WTC11 (cell line): ENCODE results near the gene CTIF. TPM values are rescaled to one million over a fixed set of nuclear protein-coding genes. Genes with fewer than 3 reads are reported as not detected.
A peak's percentile ranks its signal among the peaks of the same experiment; 100 is the strongest.

Experiments used
- ATAC-seq: fragments of 200-7000 bp; cut with Tn5 transposase; 2 replicates; pipeline ENCODE4 v1.10.0; 2021; ENCODE audit warnings: mild to moderate bottlenecking, moderate library complexity
- CTCF ChIA-PET: fragments of 300-600 bp; sonication (Branson Sonifier 250); formaldehyde crosslinking; loops from one replicate; lab custom pipeline; 2021; ENCODE audit warnings: antibody characterized with exemption; lab: Charles Lee
- POLR2A ChIA-PET: fragments of 350-600 bp; sonication (Branson Sonifier 250); formaldehyde crosslinking; loops from one replicate; lab custom pipeline; 2021; ENCODE audit warnings: antibody characterized with exemption; lab: Charles Lee
- DNase-seq: peaks from one replicate; pipeline ENCODE4 v3.0.0; 2021; ENCODE audit warnings: low spot score
- H3K27ac Mint-ChIP-seq: 2 replicates; pipeline ENCODE4 v1.8.0; 2021; ENCODE audit warnings: mixed read lengths
- H3K27me3 Mint-ChIP-seq: 2 replicates; pipeline ENCODE4 v1.8.0; 2021; ENCODE audit warnings: low read depth, mild to moderate bottlenecking, moderate library complexity, mixed read lengths
- H3K36me3 Mint-ChIP-seq: 2 replicates; pipeline ENCODE4 v1.8.0; 2021; ENCODE audit warnings: mixed read lengths
- H3K4me1 Mint-ChIP-seq: 2 replicates; pipeline ENCODE4 v1.8.0; 2022; ENCODE audit warnings: mixed read lengths
- H3K4me3 Mint-ChIP-seq: 2 replicates; pipeline ENCODE4 v1.8.0; 2021; ENCODE audit warnings: mild to moderate bottlenecking, moderate library complexity, mixed read lengths
- H3K9me3 Mint-ChIP-seq: 2 replicates; pipeline ENCODE4 v1.8.0; 2021; ENCODE audit warnings: mixed read lengths
- ATF1 ChIP-seq: sonication (generic); formaldehyde crosslinking; IDR thresholded peaks from 2 replicates; pipeline ENCODE4 v1.8.1; 2023; ENCODE audit warnings: mild to moderate bottlenecking, moderate library complexity, missing genetic modification reagents
- ATF3 ChIP-seq: sonication (generic); formaldehyde crosslinking; conservative IDR thresholded peaks from 2 replicates; pipeline ENCODE4 v1.8.1; 2022; ENCODE audit warnings: mild to moderate bottlenecking, missing genetic modification reagents
- CBFB ChIP-seq: sonication (generic); formaldehyde crosslinking; IDR thresholded peaks from 2 replicates; pipeline ENCODE4 v1.8.1; 2022; ENCODE audit warnings: mild to moderate bottlenecking, low read depth, missing genetic modification reagents
- E2F4 ChIP-seq: sonication (generic); formaldehyde crosslinking; IDR thresholded peaks from 2 replicates; pipeline ENCODE4 v1.8.1; 2022; ENCODE audit warnings: low read depth, mild to moderate bottlenecking, moderate library complexity, missing genetic modification reagents, borderline replicate concordance
- E2F5 ChIP-seq: sonication (generic); formaldehyde crosslinking; IDR thresholded peaks from 2 replicates; pipeline ENCODE4 v1.8.1; 2022; ENCODE audit warnings: mild to moderate bottlenecking, moderate library complexity, missing genetic modification reagents
- FOXJ3 ChIP-seq: sonication (generic); formaldehyde crosslinking; IDR thresholded peaks from 2 replicates; pipeline ENCODE4 v1.9.0; 2021; ENCODE audit warnings: missing genetic modification reagents, mild to moderate bottlenecking, borderline replicate concordance
- IRF1 ChIP-seq: sonication (generic); formaldehyde crosslinking; IDR thresholded peaks from 2 replicates; pipeline ENCODE4 v1.8.0; 2023; ENCODE audit warnings: missing genetic modification reagents
- JAZF1 ChIP-seq: fragments of 250-450 bp; sonication (Bioruptor Pico); IDR thresholded peaks from 2 replicates; pipeline ENCODE4 v1.9.0; 2021; ENCODE audit warnings: moderate library complexity, mild to moderate bottlenecking, inconsistent platforms
- MXD4 ChIP-seq: fragments of 250-450 bp; sonication (Bioruptor Pico); IDR thresholded peaks from 2 replicates; pipeline ENCODE4 v1.8.0; 2021; ENCODE audit warnings: mild to moderate bottlenecking, moderate library complexity, borderline replicate concordance
- MYBL2 ChIP-seq: sonication (generic); formaldehyde crosslinking; IDR thresholded peaks from 2 replicates; pipeline ENCODE4 v1.8.1; 2023; ENCODE audit warnings: mild to moderate bottlenecking, moderate library complexity, missing genetic modification reagents
- NR1H2 ChIP-seq: sonication (generic); formaldehyde crosslinking; IDR thresholded peaks from 2 replicates; pipeline ENCODE4 v1.9.0; 2021; ENCODE audit warnings: mild to moderate bottlenecking, moderate library complexity, missing genetic modification reagents
- NR2C2 ChIP-seq: sonication (generic); formaldehyde crosslinking; IDR thresholded peaks from 2 replicates; pipeline ENCODE4 v1.8.0; 2022; ENCODE audit warnings: mild to moderate bottlenecking, missing genetic modification reagents
- OVOL2 ChIP-seq: fragments of 250-450 bp; sonication (Bioruptor Pico); IDR thresholded peaks from 2 replicates; pipeline ENCODE4 v1.9.0; 2021; ENCODE audit warnings: mild to moderate bottlenecking, borderline replicate concordance
- PRRX2 ChIP-seq: fragments of 250-450 bp; sonication (Bioruptor Pico); IDR thresholded peaks from 2 replicates; pipeline ENCODE4 v1.8.0; 2021; ENCODE audit warnings: mild to moderate bottlenecking
- RELA ChIP-seq: sonication (generic); formaldehyde crosslinking; IDR thresholded peaks from 2 replicates; pipeline ENCODE4 v1.8.1; 2022; ENCODE audit warnings: missing genetic modification reagents, mild to moderate bottlenecking, borderline replicate concordance
- ZNF281 ChIP-seq: sonication (generic); formaldehyde crosslinking; IDR thresholded peaks from 2 replicates; pipeline ENCODE4 v1.8.0; 2023; ENCODE audit warnings: mild to moderate bottlenecking, missing genetic modification reagents
- ZNF416 ChIP-seq: fragments of 250-450 bp; sonication (Bioruptor Pico); IDR thresholded peaks from 2 replicates; pipeline ENCODE4 v1.9.0; 2021; ENCODE audit warnings: mild to moderate bottlenecking, inconsistent platforms
- ZNF671 ChIP-seq: fragments of 250-450 bp; sonication (Bioruptor Pico); IDR thresholded peaks from 2 replicates; pipeline ENCODE4 v1.8.0; 2021; ENCODE audit warnings: mild to moderate bottlenecking
- total RNA-seq: library from RNA; stranded (reverse); gene quantifications from 3 replicates; pipeline ENCODE4 v1.2.3, GENCODE V29; 2021
- TF ChIP-seq, protein P1 (sequence below): sonication (generic); formaldehyde crosslinking; IDR thresholded peaks from 2 replicates; pipeline ENCODE4 v1.8.0; 2022; ENCODE audit warnings: mild to moderate bottlenecking, missing genetic modification reagents

CTIF gene
- total RNA-seq, 1 experiment from 2014 or later: 28.5 TPM

GRCh38 chr18:48789259-48789812 lies 250.5 kb downstream of the CTIF start:
- ChIA-PET CTCF (no interaction called here), POLR2A (no interaction called here)
- DNase-seq (no peak), ATAC-seq (no peak)
- no peak overlapping the region for H3K27ac Mint-ChIP-seq
- H3K4me3 Mint-ChIP-seq: no peak overlapping the region
- TF ChIP-seq NR1H2 (CRISPR knock-in tag): no peak
- H3K27me3 Mint-ChIP-seq: no peaks in the 10 kb centered on the region
- H3K9me3 Mint-ChIP-seq: no peaks in the 10 kb centered on the region
- no peaks in the 10 kb centered on the region for H3K36me3 Mint-ChIP-seq
- H3K4me1 Mint-ChIP-seq: no peaks in the 10 kb centered on the region

DNA sequence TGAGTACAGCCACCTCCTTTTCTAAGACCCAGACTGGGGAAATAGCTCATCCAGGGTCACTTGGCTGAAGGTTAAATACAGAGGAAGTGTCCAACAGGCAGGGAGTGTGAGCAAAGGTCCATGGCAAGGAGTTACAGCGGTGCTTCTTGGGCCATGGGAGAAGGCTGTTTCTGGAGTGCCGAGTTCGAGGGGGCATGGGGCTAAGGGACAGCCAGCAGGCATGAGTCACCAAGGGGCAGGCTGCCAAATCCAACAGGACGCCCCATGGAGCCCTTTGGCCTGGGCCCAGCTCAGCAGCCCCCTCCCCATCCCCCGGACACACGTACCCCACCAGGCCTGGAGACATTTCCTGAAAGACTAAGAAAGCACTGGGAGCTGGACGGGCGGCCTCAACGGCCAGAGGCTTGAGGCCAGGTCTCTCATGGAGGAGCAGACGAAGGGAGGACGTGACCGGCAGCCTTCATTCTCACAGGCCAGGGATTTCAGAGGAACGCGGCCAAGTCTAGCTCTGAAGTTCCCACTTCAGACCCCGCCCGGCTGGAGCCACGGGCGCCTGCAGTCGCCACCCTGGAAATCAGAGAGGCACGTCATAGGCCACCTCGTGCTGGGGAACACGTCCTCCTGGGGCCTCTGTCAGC lies 251.5 kb downstream of the CTIF start:
- ChIA-PET CTCF (interaction anchor here (0.8 to 1.0 kb wide), 2 partner anchors 17 to 111 kb away, joined by 3 read pairs; no protein-coding TSS in a partner anchor), POLR2A (no interaction called here)
- H3K4me3 Mint-ChIP-seq: no peak overlapping the region
- no peaks in the 10 kb centered on the region for H3K27me3 Mint-ChIP-seq
- no peaks in the 10 kb centered on the region for H3K4me1 Mint-ChIP-seq
- H3K9me3 Mint-ChIP-seq: no peaks in the 10 kb centered on the region
- no peak for ATAC-seq
- H3K27ac Mint-ChIP-seq: no peak overlapping the region
- peak; percentile 8 for DNase-seq
- TF ChIP-seq MYBL2 (CRISPR knock-in tag) (no peak), NR2C2 (CRISPR knock-in tag) (no peak), E2F5 (no peak), E2F4 (CRISPR knock-in tag) (no peak), MXD4 (no peak), ZNF281 (CRISPR knock-in tag) (no peak), OVOL2 (CRISPR knock-in tag) (no peak), ATF3 (CRISPR knock-in tag) (no peak), PRRX2 (CRISPR knock-in tag) (no peak)
- no peaks in the 10 kb centered on the region for H3K36me3 Mint-ChIP-seq

GRCh38 chr18:48790869-48791635 lies 252.2 kb downstream of the CTIF start:
- peak; percentile 5 for DNase-seq
- POLR2A ChIA-PET: interaction anchor here (0.6 kb wide), 1 partner anchor 210 kb away, joined by 3 read pairs; no protein-coding TSS in a partner anchor
- Mint-ChIP-seq H3K9me3 (no peaks in the 10 kb centered on the region), H3K27me3 (no peaks in the 10 kb centered on the region), H3K27ac (no peak overlapping the region)
- ATAC-seq: no peak
- TF ChIP-seq E2F4 (CRISPR knock-in tag) (no peak), JAZF1 (CRISPR knock-in tag) (no peak), ZNF416 (no peak), RELA (no peak), IRF1 (CRISPR knock-in tag) (no peak), ATF1 (CRISPR knock-in tag) (no peak), PRRX2 (CRISPR knock-in tag) (no peak), CBFB (CRISPR knock-in tag) (no peak), ZNF671 (CRISPR knock-in tag) (no peak), FOXJ3 (CRISPR knock-in tag) (no peak)
- TF ChIP-seq, protein P1, sequence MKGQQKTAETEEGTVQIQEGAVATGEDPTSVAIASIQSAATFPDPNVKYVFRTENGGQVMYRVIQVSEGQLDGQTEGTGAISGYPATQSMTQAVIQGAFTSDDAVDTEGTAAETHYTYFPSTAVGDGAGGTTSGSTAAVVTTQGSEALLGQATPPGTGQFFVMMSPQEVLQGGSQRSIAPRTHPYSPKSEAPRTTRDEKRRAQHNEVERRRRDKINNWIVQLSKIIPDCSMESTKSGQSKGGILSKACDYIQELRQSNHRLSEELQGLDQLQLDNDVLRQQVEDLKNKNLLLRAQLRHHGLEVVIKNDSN (CRISPR knock-in tag): no peak
- TF ChIP-seq, all 79 proteins: peak for 0
- Mint-ChIP-seq H3K36me3 (no peaks in the 10 kb centered on the region), H3K4me1 (no peaks in the 10 kb centered on the region), H3K4me3 (no peak overlapping the region)
- CTCF ChIA-PET: interaction anchor here (0.7 to 1.0 kb wide), 3 partner anchors 16 to 346 kb away, joined by 3 read pairs; no protein-coding TSS in a partner anchor
